SK-N-SH (cell line): ENCODE data around the gene INPP5J. TPM values are rescaled to one million over a fixed set of nuclear protein-coding genes. Genes with fewer than 3 reads are reported as not detected.

Experiments used
- CTCF ChIA-PET: fragments of 300-600, 350-600 bp; formaldehyde crosslinking; extraction: SDS; loops from one replicate; lab custom pipeline; 2021; lab: Yijun Ruan, JAX
- POLR2A ChIA-PET: fragments of 350-600 bp; sonication (Branson Sonifier 250); formaldehyde crosslinking; extraction: SDS; loops from one replicate; lab custom pipeline; 2020; ENCODE audit warnings: antibody characterized with exemption, inconsistent platforms; lab: Yijun Ruan, JAX
- DNase-seq: peaks from one replicate; pipeline ENCODE4 v3.0.0; 2012
- H2AFZ ChIP-seq: fragments of 200-600 bp; sonication (generic); 2 replicates; pipeline ENCODE4 v1.8.1; 2016; ENCODE audit warnings: antibody characterized with exemption, mild to moderate bottlenecking, low read depth
- H3F3A ChIP-seq: fragments of 200-600 bp; sonication (generic); replicated peaks from 2 replicates; pipeline ENCODE3; 2016; ENCODE audit warnings: antibody characterized with exemption, mild to moderate bottlenecking; ENCODE audit not compliant: insufficient read depth
- H3K27ac ChIP-seq, 2 experiments: fragments of 200-500 bp in 1 of 2; fragments of 200-600 bp in 1 of 2; sonication (Bioruptor generic) in 1 of 2; sonication (generic), shearing (Covaris generic) in 1 of 2; 2 replicates each; pipeline versions ENCODE4 v1.5.1 to v1.6.1; 2014 to 2016; ENCODE audit warnings: low read depth in 2 of 2, inconsistent platforms in 1 of 2, low read length in 1 of 2, mild to moderate bottlenecking in 1 of 2, mixed read lengths in 1 of 2
- H3K27me3 ChIP-seq: fragments of 200-600 bp; sonication (generic), shearing (Covaris generic); 2 replicates; pipeline ENCODE4 v1.6.1; 2016; ENCODE audit warnings: mixed run types; ENCODE audit not compliant: insufficient read depth
- H3K36me3 ChIP-seq, 2 experiments: fragments of 200-500 bp in 1 of 2; fragments of 200-600 bp in 1 of 2; sonication (Bioruptor generic) in 1 of 2; sonication (generic) in 1 of 2; replicated peaks in 1 of 2; 2 replicates each; pipeline versions ENCODE3 to v1.5.1; 2014 to 2016; ENCODE audit warnings: low read length in 1 of 2, mild to moderate bottlenecking in 1 of 2; ENCODE audit not compliant: insufficient read depth in 2 of 2, control insufficient read depth in 1 of 2
- H3K4me1 ChIP-seq, 2 experiments: fragments of 200-500 bp in 1 of 2; fragments of 200-600 bp in 1 of 2; sonication (Bioruptor generic) in 1 of 2; sonication (generic), shearing (Covaris generic) in 1 of 2; 2 replicates each; pipeline versions ENCODE4 v1.5.1 to v1.6.1; 2014 to 2016; ENCODE audit warnings: low read depth in 1 of 2, low read length in 1 of 2, mixed run types in 1 of 2; ENCODE audit not compliant: insufficient read depth in 2 of 2, control insufficient read depth in 1 of 2
- H3K4me2 ChIP-seq: fragments of 200-600 bp; sonication (generic), shearing (Covaris generic); 2 replicates; pipeline ENCODE4 v1.6.1; 2017; ENCODE audit warnings: mixed run types
- H3K4me3 ChIP-seq, 2 experiments: fragments of 200-500 bp in 1 of 2; fragments of 200-600 bp in 1 of 2; sonication (Bioruptor generic) in 1 of 2; sonication (generic), shearing (Covaris generic) in 1 of 2; 2 replicates each; pipeline versions ENCODE4 v1.5.1 to v1.8.1; 2014 to 2016; ENCODE audit warnings: low read depth in 2 of 2, inconsistent platforms in 1 of 2, low read length in 1 of 2, mild to moderate bottlenecking in 1 of 2, mixed read lengths in 1 of 2, moderate library complexity in 1 of 2
- H3K79me2 ChIP-seq: fragments of 200-600 bp; sonication (generic); 2 replicates; pipeline ENCODE4 v1.8.1; 2017; ENCODE audit warnings: mild to moderate bottlenecking; ENCODE audit not compliant: insufficient read depth
- H3K9ac ChIP-seq: fragments of 200-600 bp; sonication (generic); 2 replicates; pipeline ENCODE4 v1.6.1; 2017; ENCODE audit warnings: mixed run types
- H3K9me2 ChIP-seq: fragments of 200-600 bp; sonication (generic); 2 replicates; pipeline ENCODE4 v1.6.1; 2017; ENCODE audit warnings: mixed run types
- H3K9me3 ChIP-seq: fragments of 200-600 bp; sonication (generic); 2 replicates; pipeline ENCODE4 v1.6.1; 2017; ENCODE audit warnings: mixed run types, mild to moderate bottlenecking, moderate library complexity
- H4K20me1 ChIP-seq: fragments of 200-600 bp; sonication (generic); 2 replicates; pipeline ENCODE4 v1.6.1; 2017; ENCODE audit warnings: mild to moderate bottlenecking, mixed run types; ENCODE audit not compliant: insufficient read depth
- FOXM1 ChIP-seq: IDR thresholded peaks from 2 replicates; pipeline ENCODE4 v1.4.0; 2012; ENCODE audit warnings: low read depth, mild to moderate bottlenecking
- MXI1 ChIP-seq: IDR thresholded peaks from 2 replicates; pipeline ENCODE4 v1.6.1; 2012; ENCODE audit warnings: mild to moderate bottlenecking, low read depth, low read length, improper control_type of control experiment
- NRF1 ChIP-seq: IDR thresholded peaks from 2 replicates; pipeline ENCODE4 v1.6.1; 2012; ENCODE audit warnings: low read depth, mild to moderate bottlenecking, low read length
- POLR2AphosphoS5 ChIP-seq: IDR thresholded peaks from 2 replicates; pipeline ENCODE4 v1.6.1; 2012; ENCODE audit warnings: low read depth, low read length
- RAD21 ChIP-seq: IDR thresholded peaks from 2 replicates; pipeline ENCODE4 v1.6.1; 2012; ENCODE audit warnings: mild to moderate bottlenecking, low read length
- RFX5 ChIP-seq: IDR thresholded peaks from 2 replicates; pipeline ENCODE4 v1.6.1; 2012; ENCODE audit warnings: mild to moderate bottlenecking, improper control_type of control experiment, low read length
- SMC3 ChIP-seq: IDR thresholded peaks from 2 replicates; pipeline ENCODE4 v1.6.1; 2012; ENCODE audit warnings: low read depth, low read length, improper control_type of control experiment
- TAF1 ChIP-seq: IDR thresholded peaks from 2 replicates; pipeline ENCODE4 v1.6.1; 2012; ENCODE audit warnings: low read depth, mild to moderate bottlenecking, low read length, moderate library complexity, borderline replicate concordance
- WGBS: methylation state at CpG from one replicate; pipeline ENCODE4 v1.1.6; 2017; ENCODE audit warnings: low lambda C conversion rate; 5-methylcytosine and 5-hydroxymethylcytosine counted together
- polyA plus RNA-seq, 3 experiments: library from polyadenylated mRNA; depleted of rRNA; stranded (reverse); fragments of >200 nt; gene quantifications; 2 replicates each; pipeline ENCODE4 v1.2.3, GENCODE V29; 2012
- TF ChIP-seq, protein P1 (sequence below): IDR thresholded peaks from 2 replicates; pipeline ENCODE4 v1.4.0; 2012; ENCODE audit warnings: low read depth, borderline replicate concordance
- TF ChIP-seq, protein P2 (sequence below): IDR thresholded peaks from 2 replicates; pipeline ENCODE4; 2012
- TF ChIP-seq, protein P3 (sequence below): fragments of 200-600 bp; sonication (generic); IDR thresholded peaks from 2 replicates; pipeline ENCODE4 v1.6.1; 2017; ENCODE audit warnings: antibody characterized with exemption, mild to moderate bottlenecking, moderate library complexity
- TF ChIP-seq, protein P4 (sequence below): IDR thresholded peaks from 2 replicates; pipeline ENCODE4 v1.4.0; 2012; ENCODE audit warnings: low read depth

The INPP5J gene
- polyA plus RNA-seq, 1 of the 3 experiments (the other 2 are of a cell fraction): 3.2 TPM

DNA sequence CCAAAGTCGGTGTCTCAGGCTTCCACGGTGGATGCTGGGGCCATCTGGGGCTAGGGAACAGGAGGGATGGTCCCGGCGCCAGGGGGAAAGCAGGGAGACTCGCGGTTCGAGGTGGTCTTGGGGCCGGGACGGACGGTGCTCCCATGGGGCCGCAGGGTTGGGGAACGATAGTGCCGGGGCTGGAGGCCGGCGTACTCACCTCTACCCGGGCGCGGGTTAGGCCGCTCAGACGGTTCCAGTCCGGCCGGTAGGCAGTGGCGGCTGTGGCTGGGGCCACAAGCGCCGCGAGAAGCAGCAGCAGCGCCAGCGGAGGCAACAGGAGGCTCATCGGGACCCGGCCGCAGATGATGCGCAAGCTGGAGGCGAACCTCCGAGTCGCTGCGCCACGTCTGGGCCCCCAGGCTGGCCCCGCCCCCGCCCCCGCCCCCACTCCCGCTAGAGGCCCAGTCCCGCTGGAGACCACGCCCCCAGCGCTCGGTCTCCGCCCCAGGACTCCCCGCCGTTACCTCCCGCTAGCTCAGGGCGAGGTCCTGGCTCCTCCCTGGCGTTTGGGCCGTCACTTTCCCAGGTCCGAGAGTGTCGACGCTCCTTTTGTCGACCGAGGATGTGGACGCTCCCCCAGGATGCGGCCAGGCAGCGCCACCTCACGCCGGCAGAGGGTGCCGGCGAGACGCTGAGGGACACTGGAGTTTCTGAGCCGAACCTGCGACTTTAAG, 15.4 kb upstream of the INPP5J start, which contains the start of gene SELENOM:
Gene SELENOM, minus strand, starts transcription at position 391 of the 716 bp plus-strand sequence. Its CDS starts 63 bp downstream, at position 328.
- DNase-seq: peak; percentile 98
- peak within 1 kb of the TSS; percentile 97; the same call in 1 of the 2 replicates for H2AFZ ChIP-seq
- 3% methylated on average over 20 of the region's 67 CpGs for WGBS

More for the DNA sequence above, 15.4 kb upstream of the INPP5J start, which contains the start of gene SELENOM:
- Histone ChIP-seq H3K27ac (peak within 1 kb of the TSS; percentile 67 to 85), H3F3A (peaks cover 11% of the 10 kb centered on the region), H3K9me2 (no peaks in the 10 kb centered on the region), H4K20me1 (no peaks in the 10 kb centered on the region), H3K9ac (peak within 1 kb of the TSS; percentile 98), H3K4me1 (peaks cover 0 to 13% of the 10 kb centered on the region in 2 experiments; a peak in 1 of 4 replicates), H3K9me3 (no peaks in the 10 kb centered on the region), H3K4me2 (peak within 1 kb of the TSS; percentile 93), H3K79me2 (peaks cover 13% of the 10 kb centered on the region; the same call in 1 of the 2 replicates), H3K27me3 (no peaks in the 10 kb centered on the region), H3K36me3 (peaks cover 0 to 10% of the 10 kb centered on the region in 2 experiments), H3K4me3 (peak within 1 kb of the TSS; percentile 86 to 94)
- ChIA-PET CTCF (interaction anchor here (0.6 to 7.4 kb wide), 35 partner anchors 8 to 236 kb away, joined by 3 to 85 read pairs (median 5); partner anchors contain the start of genes INPP5J, MORC2, PLA2G3 and RNF185), POLR2A (interaction anchor here (1.0 to 1.4 kb wide), 7 partner anchors 10 to 36 kb away, joined by 3 to 6 read pairs (median 3); partner anchors contain the start of genes INPP5J and SMTN)
- TF ChIP-seq MXI1 (peak; percentile 42; the same call in 1 of the 2 replicates), TAF1 (peak; percentile 67; the same call in 1 of the 2 replicates), FOXM1 (no peak), SMC3 (peak; percentile 97), POLR2AphosphoS5 (peak; percentile 76), RAD21 (peak; percentile 92), NRF1 (peak; percentile 60), RFX5 (no peak)
- TF ChIP-seq, protein P1, sequence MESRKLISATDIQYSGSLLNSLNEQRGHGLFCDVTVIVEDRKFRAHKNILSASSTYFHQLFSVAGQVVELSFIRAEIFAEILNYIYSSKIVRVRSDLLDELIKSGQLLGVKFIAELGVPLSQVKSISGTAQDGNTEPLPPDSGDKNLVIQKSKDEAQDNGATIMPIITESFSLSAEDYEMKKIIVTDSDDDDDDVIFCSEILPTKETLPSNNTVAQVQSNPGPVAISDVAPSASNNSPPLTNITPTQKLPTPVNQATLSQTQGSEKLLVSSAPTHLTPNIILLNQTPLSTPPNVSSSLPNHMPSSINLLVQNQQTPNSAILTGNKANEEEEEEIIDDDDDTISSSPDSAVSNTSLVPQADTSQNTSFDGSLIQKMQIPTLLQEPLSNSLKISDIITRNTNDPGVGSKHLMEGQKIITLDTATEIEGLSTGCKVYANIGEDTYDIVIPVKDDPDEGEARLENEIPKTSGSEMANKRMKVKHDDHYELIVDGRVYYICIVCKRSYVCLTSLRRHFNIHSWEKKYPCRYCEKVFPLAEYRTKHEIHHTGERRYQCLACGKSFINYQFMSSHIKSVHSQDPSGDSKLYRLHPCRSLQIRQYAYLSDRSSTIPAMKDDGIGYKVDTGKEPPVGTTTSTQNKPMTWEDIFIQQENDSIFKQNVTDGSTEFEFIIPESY: no peak
- TF ChIP-seq, protein P2, sequence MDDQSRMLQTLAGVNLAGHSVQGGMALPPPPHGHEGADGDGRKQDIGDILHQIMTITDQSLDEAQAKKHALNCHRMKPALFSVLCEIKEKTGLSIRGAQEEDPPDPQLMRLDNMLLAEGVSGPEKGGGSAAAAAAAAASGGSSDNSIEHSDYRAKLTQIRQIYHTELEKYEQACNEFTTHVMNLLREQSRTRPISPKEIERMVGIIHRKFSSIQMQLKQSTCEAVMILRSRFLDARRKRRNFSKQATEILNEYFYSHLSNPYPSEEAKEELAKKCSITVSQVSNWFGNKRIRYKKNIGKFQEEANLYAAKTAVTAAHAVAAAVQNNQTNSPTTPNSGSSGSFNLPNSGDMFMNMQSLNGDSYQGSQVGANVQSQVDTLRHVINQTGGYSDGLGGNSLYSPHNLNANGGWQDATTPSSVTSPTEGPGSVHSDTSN: no peak
- TF ChIP-seq, protein P3, sequence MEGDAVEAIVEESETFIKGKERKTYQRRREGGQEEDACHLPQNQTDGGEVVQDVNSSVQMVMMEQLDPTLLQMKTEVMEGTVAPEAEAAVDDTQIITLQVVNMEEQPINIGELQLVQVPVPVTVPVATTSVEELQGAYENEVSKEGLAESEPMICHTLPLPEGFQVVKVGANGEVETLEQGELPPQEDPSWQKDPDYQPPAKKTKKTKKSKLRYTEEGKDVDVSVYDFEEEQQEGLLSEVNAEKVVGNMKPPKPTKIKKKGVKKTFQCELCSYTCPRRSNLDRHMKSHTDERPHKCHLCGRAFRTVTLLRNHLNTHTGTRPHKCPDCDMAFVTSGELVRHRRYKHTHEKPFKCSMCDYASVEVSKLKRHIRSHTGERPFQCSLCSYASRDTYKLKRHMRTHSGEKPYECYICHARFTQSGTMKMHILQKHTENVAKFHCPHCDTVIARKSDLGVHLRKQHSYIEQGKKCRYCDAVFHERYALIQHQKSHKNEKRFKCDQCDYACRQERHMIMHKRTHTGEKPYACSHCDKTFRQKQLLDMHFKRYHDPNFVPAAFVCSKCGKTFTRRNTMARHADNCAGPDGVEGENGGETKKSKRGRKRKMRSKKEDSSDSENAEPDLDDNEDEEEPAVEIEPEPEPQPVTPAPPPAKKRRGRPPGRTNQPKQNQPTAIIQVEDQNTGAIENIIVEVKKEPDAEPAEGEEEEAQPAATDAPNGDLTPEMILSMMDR: peak; percentile 98
- TF ChIP-seq, protein P4, sequence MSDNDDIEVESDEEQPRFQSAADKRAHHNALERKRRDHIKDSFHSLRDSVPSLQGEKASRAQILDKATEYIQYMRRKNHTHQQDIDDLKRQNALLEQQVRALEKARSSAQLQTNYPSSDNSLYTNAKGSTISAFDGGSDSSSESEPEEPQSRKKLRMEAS: peak; percentile 44; the same call in 1 of the 2 replicates
